ENCODE measurements around the gene POP7. TPM values are rescaled to one million over a fixed set of nuclear protein-coding genes. Genes with fewer than 3 reads are reported as not detected.
"Not testable (repeated sequence)": the region's sequence is repeated elsewhere in the genome, so short reads cannot be mapped to it uniquely, and the experiment has no call there.

POP7 gene
- total RNA-seq, 1 experiment from 2014 or later: 28.2 TPM

GRCh38 chr7:100694098-100694745 lies 11.7 kb upstream of the POP7 start, which contains the start of gene GIGYF1:
Gene GIGYF1 (minus strand): TSS chr7:100694250. CDS start chr7:100688238, 6,012 bp downstream.
- Mint-ChIP-seq H3K27me3 (ENCODE audit: unreplicated experiment) (no peaks in the 10 kb centered on the region), H3K36me3 (ENCODE audit: insufficient read depth, unreplicated experiment) (peaks cover 29% of the 10 kb centered on the region), H3K4me3 (ENCODE audit: low read depth, unreplicated experiment) (peak within 1 kb of the TSS; percentile 92), H3K9me3 (ENCODE audit: low read depth, unreplicated experiment) (no peaks in the 10 kb centered on the region), H3K27ac (ENCODE audit: unreplicated experiment) (peak within 1 kb of the TSS; percentile 90), H3K4me1 (ENCODE audit: low read depth, unreplicated experiment) (peaks cover 10% of the 10 kb centered on the region)
- TF ChIP-seq CTCF (IDR thresholded peaks at IDR 0.05; ENCODE audit: unreplicated experiment): no peak
- CTCF ChIA-PET: interaction anchor here (1.5 kb wide), 1 partner anchor 11 kb away, joined by 8 read pairs; the partner anchor contains the start of gene POP7
- no TSS peak for BruUV-seq (replicated peaks)
- intact Hi-C loops (cut with micrococcal nuclease; ENCODE audit: unreplicated experiment): no loop called here
- peak; percentile 67 for DNase-seq

GRCh38 chr7:100696123-100696521 lies 9.8 kb upstream of the POP7 start:
- BruUV-seq (replicated peaks): no TSS peak

GRCh38 chr7:100699018-100699417 lies 6.9 kb upstream of the POP7 start:
- BruUV-seq (replicated peaks): no TSS peak
- intact Hi-C loops (cut with micrococcal nuclease; ENCODE audit: unreplicated experiment): no loop called here
- no peak overlapping the region for H3K4me3 Mint-ChIP-seq (ENCODE audit: low read depth, unreplicated experiment)
- H3K36me3 Mint-ChIP-seq (ENCODE audit: insufficient read depth, unreplicated experiment): peaks cover 14% of the 10 kb centered on the region
- no peak overlapping the region for H3K27ac Mint-ChIP-seq (ENCODE audit: unreplicated experiment)
- H3K4me1 Mint-ChIP-seq (ENCODE audit: low read depth, unreplicated experiment): no peaks in the 10 kb centered on the region
- no peak for TF ChIP-seq CTCF (IDR thresholded peaks at IDR 0.05; ENCODE audit: unreplicated experiment)
- H3K9me3 Mint-ChIP-seq (ENCODE audit: low read depth, unreplicated experiment): no peaks in the 10 kb centered on the region
- CTCF ChIA-PET: no interaction called here
- no peak for DNase-seq
- H3K27me3 Mint-ChIP-seq (ENCODE audit: unreplicated experiment): peaks cover 13% of the 10 kb centered on the region

More at GRCh38 chr7:100696123-100696521, 9.8 kb upstream of the POP7 start:
- Mint-ChIP-seq H3K27me3 (ENCODE audit: unreplicated experiment) (peaks cover 7% of the 10 kb centered on the region), H3K9me3 (ENCODE audit: low read depth, unreplicated experiment) (no peaks in the 10 kb centered on the region), H3K4me3 (ENCODE audit: low read depth, unreplicated experiment) (no peak overlapping the region), H3K27ac (ENCODE audit: unreplicated experiment) (no peak overlapping the region), H3K4me1 (ENCODE audit: low read depth, unreplicated experiment) (peaks cover 10% of the 10 kb centered on the region), H3K36me3 (ENCODE audit: insufficient read depth, unreplicated experiment) (peaks cover 29% of the 10 kb centered on the region)
- CTCF ChIA-PET: interaction anchor here (0.5 to 1.4 kb wide), 3 partner anchors 10 to 643 kb away, joined by 3 to 4 read pairs (median 4); partner anchors contain the start of gene POP7
- intact Hi-C loops (cut with micrococcal nuclease; ENCODE audit: unreplicated experiment): no loop called here
- no peak for TF ChIP-seq CTCF (IDR thresholded peaks at IDR 0.05; ENCODE audit: unreplicated experiment)
- no peak for DNase-seq

DNA sequence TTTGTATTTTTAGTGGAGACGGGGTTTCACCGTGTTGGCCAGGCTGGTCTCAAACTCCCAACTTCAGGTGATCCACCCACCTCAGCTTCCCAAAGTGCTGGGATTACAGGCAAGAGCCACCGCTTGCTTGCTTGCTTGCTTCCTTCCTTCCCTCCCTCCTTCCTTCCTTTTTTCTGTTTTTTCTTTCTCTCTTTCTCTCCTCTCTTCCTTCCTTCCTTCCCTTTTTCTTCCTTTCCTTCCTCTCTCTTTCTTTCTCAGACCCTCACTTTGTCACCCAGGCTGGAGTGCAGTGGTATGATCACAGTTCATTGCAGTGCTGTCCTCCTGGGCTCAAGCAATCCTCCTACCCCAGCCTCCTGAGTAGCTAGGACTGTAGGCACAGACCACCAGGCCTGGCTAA lies 4.8 kb upstream of the POP7 start:
- DNase-seq; H3K4me1 Mint-ChIP-seq (ENCODE audit: low read depth, unreplicated experiment); intact Hi-C loops (cut with micrococcal nuclease; ENCODE audit: unreplicated experiment); H3K9me3 Mint-ChIP-seq (ENCODE audit: low read depth, unreplicated experiment); H3K27ac Mint-ChIP-seq (ENCODE audit: unreplicated experiment); H3K36me3 Mint-ChIP-seq (ENCODE audit: insufficient read depth, unreplicated experiment); CTCF ChIA-PET; H3K4me3 Mint-ChIP-seq (ENCODE audit: low read depth, unreplicated experiment); BruUV-seq (replicated peaks): not testable (repeated sequence)
- peaks cover 13% of the 10 kb centered on the region for H3K27me3 Mint-ChIP-seq (ENCODE audit: unreplicated experiment)

DNA sequence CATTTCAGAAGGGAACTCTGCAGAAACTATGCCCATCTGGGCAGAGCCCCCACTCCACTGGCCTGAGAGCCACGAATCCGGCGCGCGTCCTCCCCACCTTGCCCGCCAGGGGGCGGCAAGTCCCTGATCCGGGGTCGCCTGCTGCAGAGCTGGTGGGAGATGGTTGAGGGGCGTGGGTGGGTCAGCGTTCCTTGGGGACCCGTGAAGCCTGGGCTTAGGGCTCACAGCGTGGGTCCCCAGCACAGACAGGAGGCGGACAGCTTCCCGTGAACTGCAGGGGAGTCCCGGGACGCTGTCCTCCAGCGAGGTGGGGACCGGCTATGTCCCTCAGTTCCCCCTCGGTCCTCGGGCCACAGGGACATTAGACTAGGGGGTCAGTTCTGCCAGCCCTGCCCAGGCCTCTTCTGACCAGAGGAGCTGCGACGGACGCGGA lies 585 bp upstream of the POP7 start:
- intact Hi-C loops (cut with micrococcal nuclease; ENCODE audit: unreplicated experiment): loop anchor here (1.0 kb wide), 1 partner anchor 121 kb away; no protein-coding TSS in a partner anchor
- peak overlapping the region; percentile 80 for H3K27ac Mint-ChIP-seq (ENCODE audit: unreplicated experiment)
- H3K4me1 Mint-ChIP-seq (ENCODE audit: low read depth, unreplicated experiment): no peaks in the 10 kb centered on the region
- DNase-seq: peak; percentile 78
- CTCF ChIA-PET: interaction anchor here (0.8 to 1.8 kb wide), 16 partner anchors 9 to 487 kb away, joined by 3 to 25 read pairs (median 5); partner anchors contain the start of genes EPHB4, GIGYF1, MOSPD3 and SLC12A9
- TF ChIP-seq CTCF (IDR thresholded peaks at IDR 0.05; ENCODE audit: unreplicated experiment): peak; percentile 90
- BruUV-seq (replicated peaks): no TSS peak
- H3K4me3 Mint-ChIP-seq (ENCODE audit: low read depth, unreplicated experiment): peak overlapping the region; percentile 95
- no peaks in the 10 kb centered on the region for H3K9me3 Mint-ChIP-seq (ENCODE audit: low read depth, unreplicated experiment)
- peaks cover 25% of the 10 kb centered on the region for H3K36me3 Mint-ChIP-seq (ENCODE audit: insufficient read depth, unreplicated experiment)
- H3K27me3 Mint-ChIP-seq (ENCODE audit: unreplicated experiment): peaks cover 13% of the 10 kb centered on the region
